ENCODE results near the gene MERTK.

GRCh38 chr2:111975053-111975552 lies 76.7 kb downstream of the MERTK start:
- TF ChIP-seq, protein P1, sequence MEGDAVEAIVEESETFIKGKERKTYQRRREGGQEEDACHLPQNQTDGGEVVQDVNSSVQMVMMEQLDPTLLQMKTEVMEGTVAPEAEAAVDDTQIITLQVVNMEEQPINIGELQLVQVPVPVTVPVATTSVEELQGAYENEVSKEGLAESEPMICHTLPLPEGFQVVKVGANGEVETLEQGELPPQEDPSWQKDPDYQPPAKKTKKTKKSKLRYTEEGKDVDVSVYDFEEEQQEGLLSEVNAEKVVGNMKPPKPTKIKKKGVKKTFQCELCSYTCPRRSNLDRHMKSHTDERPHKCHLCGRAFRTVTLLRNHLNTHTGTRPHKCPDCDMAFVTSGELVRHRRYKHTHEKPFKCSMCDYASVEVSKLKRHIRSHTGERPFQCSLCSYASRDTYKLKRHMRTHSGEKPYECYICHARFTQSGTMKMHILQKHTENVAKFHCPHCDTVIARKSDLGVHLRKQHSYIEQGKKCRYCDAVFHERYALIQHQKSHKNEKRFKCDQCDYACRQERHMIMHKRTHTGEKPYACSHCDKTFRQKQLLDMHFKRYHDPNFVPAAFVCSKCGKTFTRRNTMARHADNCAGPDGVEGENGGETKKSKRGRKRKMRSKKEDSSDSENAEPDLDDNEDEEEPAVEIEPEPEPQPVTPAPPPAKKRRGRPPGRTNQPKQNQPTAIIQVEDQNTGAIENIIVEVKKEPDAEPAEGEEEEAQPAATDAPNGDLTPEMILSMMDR (conservative IDR thresholded peaks at IDR 0.05; ENCODE audit: low read depth, low read length): no peak
- TF ChIP-seq EZH2 (IDR thresholded peaks at IDR 0.05; ENCODE audit: low read length, unreplicated experiment): no peak
